AML-193 (cell line): ENCODE measurements around the gene RBM20.

ENCODE experiments used
- DNase-seq, 2 experiments: peaks; one replicate each; lab custom pipeline; 2025; lab: John Stamatoyannopoulos, UW

RBM20 gene

GRCh38 chr10:110788620-110789385, 144.7 kb downstream of the RBM20 start:
- DNase-seq: no peak

GRCh38 chr10:110789604-110790433, 145.7 kb downstream of the RBM20 start:
- DNase-seq: no peak

GRCh38 chr10:110790913-110791506, 146.9 kb downstream of the RBM20 start:
- no peak for DNase-seq

- no peak for DNase-seq
Measured at GRCh38 chr10:110791541-110792073, 147.5 kb downstream of the RBM20 start.

GRCh38 chr10:110792476-110793125, 148.5 kb downstream of the RBM20 start:
- DNase-seq: no peak

- DNase-seq: no peak
Measured at GRCh38 chr10:110793128-110793812, 149.1 kb downstream of the RBM20 start.

- no peak for DNase-seq
Measured at GRCh38 chr10:110793886-110794285, 149.8 kb downstream of the RBM20 start.

GRCh38 chr10:110794808-110795207, 150.7 kb downstream of the RBM20 start:
- no peak for DNase-seq

GRCh38 chr10:110797416-110797815, 153.3 kb downstream of the RBM20 start:
- no peak for DNase-seq

GRCh38 chr10:110798340-110798739, 154.2 kb downstream of the RBM20 start:
- no peak for DNase-seq

- no peak for DNase-seq
Measured at GRCh38 chr10:110802090-110802489, 158.0 kb downstream of the RBM20 start.

GRCh38 chr10:110802551-110803238, 158.6 kb downstream of the RBM20 start:
- DNase-seq: peak in 1 of 2 experiments; percentile 12

GRCh38 chr10:110803239-110803749, 159.2 kb downstream of the RBM20 start:
- no peak for DNase-seq

GRCh38 chr10:110803830-110804338, 159.7 kb downstream of the RBM20 start:
- DNase-seq: peak; percentile 22 to 23

GRCh38 chr10:110804376-110804775, 160.2 kb downstream of the RBM20 start:
- no peak for DNase-seq

GRCh38 chr10:110805292-110805691, 161.2 kb downstream of the RBM20 start:
- no peak for DNase-seq

- DNase-seq: no peak
Measured at GRCh38 chr10:110806335-110806734, 162.2 kb downstream of the RBM20 start.

- DNase-seq: no peak
Measured at GRCh38 chr10:110808123-110808522, 164.0 kb downstream of the RBM20 start.

GRCh38 chr10:110808615-110809014, 164.5 kb downstream of the RBM20 start:
- no peak for DNase-seq

GRCh38 chr10:110810625-110811024, 166.5 kb downstream of the RBM20 start:
- DNase-seq: no peak
